ENCODE results near the gene TRANK1. TPM values are rescaled to one million over a fixed set of nuclear protein-coding genes. Genes with fewer than 3 reads are reported as not detected.

Gene TRANK1
- total and polyA plus RNA-seq, 2 donors from 2014 or later = 1.2 to 21.4 TPM

GRCh38 chr3:36804295-36805055 lies 140.4 kb downstream of the TRANK1 start:
- DNase-seq (peak in 4 of 5 donors; percentile 48 to 55 (median 52)), FAIRE-seq (no peak)
- intact Hi-C loops (cut with DNase I) = no loop called here
- H3K27me3 ChIP-seq (ENCODE audit: control insufficient read depth, insufficient read depth, low read length) = no peaks in the 10 kb centered on the region
- H3K27ac ChIP-seq (ENCODE audit: low read depth in 2 of 2, low read length in 2 of 2) = no peak overlapping the region
- H3K36me3 ChIP-seq (ENCODE audit: control insufficient read depth in 2 of 3, insufficient read depth in 3 of 3, low read length in 3 of 3) = no peaks in the 10 kb centered on the region
- H3K9ac ChIP-seq (ENCODE audit: low read length in 3 of 3) = no peak overlapping the region
- peaks cover 0 to 11% (median 5%) of the 10 kb centered on the region in 3 donors for H3K9me3 ChIP-seq (ENCODE audit: control insufficient read depth in 2 of 3, insufficient read depth in 1 of 3, low read length in 3 of 3)
- no peak overlapping the region for H3K4me3 ChIP-seq (ENCODE audit: low read length in 3 of 3)
- no peaks in the 10 kb centered on the region for H3K4me1 ChIP-seq (ENCODE audit: control insufficient read depth in 2 of 3, insufficient read depth in 2 of 3, low read depth in 1 of 3, low read length in 3 of 3)
- TF ChIP-seq CTCF (IDR thresholded peaks at IDR 0.05; ENCODE audit: borderline replicate concordance, extremely low read depth, insufficient read depth) = no peak

GRCh38 chr3:36803091-36803791 lies 141.6 kb downstream of the TRANK1 start:
- no peak overlapping the region for H3K27ac ChIP-seq (ENCODE audit: low read depth in 2 of 2, low read length in 2 of 2)
- intact Hi-C loops (cut with DNase I) = no loop called here
- H3K4me3 ChIP-seq (ENCODE audit: low read length in 3 of 3) = no peak overlapping the region
- H3K27me3 ChIP-seq (ENCODE audit: control insufficient read depth, insufficient read depth, low read length) = no peaks in the 10 kb centered on the region
- no peaks in the 10 kb centered on the region for H3K4me1 ChIP-seq (ENCODE audit: control insufficient read depth in 2 of 3, insufficient read depth in 2 of 3, low read depth in 1 of 3, low read length in 3 of 3)
- H3K36me3 ChIP-seq (ENCODE audit: control insufficient read depth in 2 of 3, insufficient read depth in 3 of 3, low read length in 3 of 3) = no peaks in the 10 kb centered on the region
- FAIRE-seq (no peak), DNase-seq (no peak)
- TF ChIP-seq CTCF (IDR thresholded peaks at IDR 0.05; ENCODE audit: borderline replicate concordance, extremely low read depth, insufficient read depth) = no peak
- H3K9me3 ChIP-seq (ENCODE audit: control insufficient read depth in 2 of 3, insufficient read depth in 1 of 3, low read length in 3 of 3) = peaks cover 0 to 11% (median 5%) of the 10 kb centered on the region in 3 donors
- H3K9ac ChIP-seq (ENCODE audit: low read length in 3 of 3) = no peak overlapping the region

- peaks cover 0 to under 1% (median 0%) of the 10 kb centered on the region in 3 donors for H3K9me3 ChIP-seq (ENCODE audit: control insufficient read depth in 2 of 3, insufficient read depth in 1 of 3, low read length in 3 of 3)
- no peak for FAIRE-seq
Observed at GRCh38 chr3:36800533-36801116, 144.2 kb downstream of the TRANK1 start.

More at GRCh38 chr3:36800533-36801116, 144.2 kb downstream of the TRANK1 start:
- no peak for DNase-seq
- intact Hi-C loops (cut with DNase I) = no loop called here
- H3K4me3 ChIP-seq (ENCODE audit: low read length in 3 of 3) = no peak overlapping the region
- H3K4me1 ChIP-seq (ENCODE audit: control insufficient read depth in 2 of 3, insufficient read depth in 2 of 3, low read depth in 1 of 3, low read length in 3 of 3) = no peaks in the 10 kb centered on the region
- no peak for TF ChIP-seq CTCF (IDR thresholded peaks at IDR 0.05; ENCODE audit: borderline replicate concordance, extremely low read depth, insufficient read depth)
- H3K27me3 ChIP-seq (ENCODE audit: control insufficient read depth, insufficient read depth, low read length) = no peaks in the 10 kb centered on the region
- no peaks in the 10 kb centered on the region for H3K36me3 ChIP-seq (ENCODE audit: control insufficient read depth in 2 of 3, insufficient read depth in 3 of 3, low read length in 3 of 3)
- no peak overlapping the region for H3K27ac ChIP-seq (ENCODE audit: low read depth in 2 of 2, low read length in 2 of 2)
- no peak overlapping the region for H3K9ac ChIP-seq (ENCODE audit: low read length in 3 of 3)
